Occipital lobe (tissue), 2 donors: ENCODE data around the gene TAAR6. TPM values are rescaled to one million over a fixed set of nuclear protein-coding genes. Genes with fewer than 3 reads are reported as not detected.
A peak's percentile ranks its signal among the peaks of the same experiment; 100 is the strongest.
"Not testable (repeated sequence)": the region's sequence is repeated elsewhere in the genome, so short reads cannot be mapped to it uniquely, and the experiment has no call there.

Experiments
- DNase-seq: peaks from one replicate; lab custom pipeline; 2025; lab: John Stamatoyannopoulos, UW
- total RNA-seq: library from RNA; depleted of rRNA; stranded (reverse); fragments of >200 nt; gene quantifications from one replicate; pipeline ENCODE4 v1.2.3, GENCODE V29; 2014

TAAR6 gene
- not detected for total RNA-seq

- no peak for DNase-seq
Measured at GRCh38 chr6:132570221-132570777, at the start of gene TAAR6. Gene TAAR6, plus strand, starts transcription at chr6:132570322. Its CDS starts 0 bp downstream, at chr6:132570322.

- no peak for DNase-seq
Measured at GRCh38 chr6:132520953-132521352, 49.2 kb upstream of the TAAR6 start.

- no peak for DNase-seq
Measured at GRCh38 chr6:132524646-132525045, 45.5 kb upstream of the TAAR6 start.

- DNase-seq, result no peak
Measured at GRCh38 chr6:132525866-132526265, 44.3 kb upstream of the TAAR6 start.

GRCh38 chr6:132526461-132526860 is 43.7 kb upstream of the TAAR6 start:
- no peak for DNase-seq

- DNase-seq, result no peak
Measured at GRCh38 chr6:132527791-132528190, 42.3 kb upstream of the TAAR6 start.

GRCh38 chr6:132530293-132530974 is 39.7 kb upstream of the TAAR6 start:
- peak; percentile 4 for DNase-seq

- not testable (repeated sequence) for DNase-seq
Measured at GRCh38 chr6:132534546-132534945, 35.6 kb upstream of the TAAR6 start.

GRCh38 chr6:132537145-132537544 is 33.0 kb upstream of the TAAR6 start:
- no peak for DNase-seq

- DNase-seq, result no peak
Measured at GRCh38 chr6:132537977-132538376, 32.1 kb upstream of the TAAR6 start, which contains the start of gene TAAR9. Gene TAAR9, plus strand, starts transcription at chr6:132538277. Its CDS starts 13 bp downstream, at chr6:132538290.

GRCh38 chr6:132544826-132545225 is 25.3 kb upstream of the TAAR6 start:
- no peak for DNase-seq

- DNase-seq, result no peak
Measured at GRCh38 chr6:132548746-132549463, 21.2 kb upstream of the TAAR6 start.

- no peak for DNase-seq
Measured at GRCh38 chr6:132551214-132551613, 18.9 kb upstream of the TAAR6 start.

GRCh38 chr6:132552372-132552771 is 17.8 kb upstream of the TAAR6 start, which contains the start of gene TAAR8:
Gene TAAR8, plus strand, starts transcription at chr6:132552672. Its CDS starts 21 bp downstream, at chr6:132552693.
- no peak for DNase-seq

GRCh38 chr6:132560087-132560486 is 10.0 kb upstream of the TAAR6 start:
- not testable (repeated sequence) for DNase-seq

- DNase-seq, result no peak
Measured at GRCh38 chr6:132566404-132566803, 3.7 kb upstream of the TAAR6 start.

GRCh38 chr6:132567566-132567965 is 2.6 kb upstream of the TAAR6 start:
- DNase-seq, result no peak

- DNase-seq, result no peak
Measured at GRCh38 chr6:132568611-132569010, 1.5 kb upstream of the TAAR6 start.

- DNase-seq, result peak; percentile 16
Measured at GRCh38 chr6:132569170-132569569, 952 bp upstream of the TAAR6 start.

- DNase-seq, result no peak
Measured at GRCh38 chr6:132571774-132572173, 1.7 kb downstream of the TAAR6 start.

- DNase-seq, result no peak
Measured at GRCh38 chr6:132584698-132585097, 14.6 kb downstream of the TAAR6 start.

- DNase-seq, result no peak
Measured at GRCh38 chr6:132587424-132587823, 17.3 kb downstream of the TAAR6 start.
